ENCODE data around the gene PCDHA10.
"Not testable (repeated sequence)": the region's sequence is repeated elsewhere in the genome, so short reads cannot be mapped to it uniquely, and the experiment has no call there.

PCDHA10 gene

DNA sequence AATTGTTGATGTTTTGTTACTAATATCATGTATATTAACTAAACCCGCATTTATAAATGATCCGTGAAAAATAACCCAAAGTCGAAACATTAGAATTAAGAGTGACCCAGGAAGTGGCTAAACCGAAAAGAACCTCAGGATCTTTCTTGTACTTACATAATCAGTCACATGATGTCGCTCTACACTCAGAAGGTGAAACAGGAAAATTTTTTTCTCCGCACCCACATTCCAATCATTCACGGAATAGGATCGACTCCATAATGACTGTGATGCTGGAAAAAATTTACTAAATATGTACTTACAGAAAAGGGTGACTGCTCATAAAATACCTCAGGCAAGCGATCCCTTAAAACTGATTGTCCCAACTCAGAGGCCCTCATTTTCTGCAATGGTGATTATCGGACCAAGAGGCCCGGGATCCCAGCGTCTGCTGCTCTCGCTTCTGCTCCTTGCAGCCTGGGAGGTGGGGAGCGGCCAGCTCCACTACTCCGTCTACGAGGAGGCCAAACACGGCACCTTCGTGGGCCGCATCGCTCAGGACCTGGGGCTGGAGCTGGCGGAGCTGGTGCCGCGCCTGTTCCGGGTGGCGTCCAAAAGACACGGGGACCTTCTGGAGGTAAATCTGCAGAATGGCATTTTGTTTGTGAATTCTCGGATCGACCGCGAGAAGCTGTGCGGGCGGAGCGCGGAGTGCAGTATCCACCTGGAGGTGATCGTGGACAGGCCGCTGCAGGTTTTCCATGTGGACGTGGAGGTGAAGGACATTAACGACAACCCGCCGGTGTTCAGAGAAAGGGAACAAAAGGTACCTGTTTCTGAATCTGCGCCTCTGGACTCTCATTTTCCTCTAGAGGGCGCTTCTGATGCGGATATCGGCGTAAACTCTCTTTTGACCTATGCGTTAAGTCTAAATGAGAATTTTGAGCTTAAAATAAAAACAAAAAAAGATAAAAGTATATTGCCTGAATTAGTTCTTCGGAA is 19.7 kb downstream of the PCDHA10 start, which contains the start of gene PCDHA12:
Gene PCDHA12, plus strand, starts transcription at position 224 of the 981 bp plus-strand sequence. Its CDS starts 165 bp downstream, at position 389.
- H2BK12ac ChIP-seq (ENCODE audit: low read length in 2 of 2): no peak within 1 kb of the TSS
- 8% methylated on average over 39 of the region's 47 CpGs for WGBS

DNA sequence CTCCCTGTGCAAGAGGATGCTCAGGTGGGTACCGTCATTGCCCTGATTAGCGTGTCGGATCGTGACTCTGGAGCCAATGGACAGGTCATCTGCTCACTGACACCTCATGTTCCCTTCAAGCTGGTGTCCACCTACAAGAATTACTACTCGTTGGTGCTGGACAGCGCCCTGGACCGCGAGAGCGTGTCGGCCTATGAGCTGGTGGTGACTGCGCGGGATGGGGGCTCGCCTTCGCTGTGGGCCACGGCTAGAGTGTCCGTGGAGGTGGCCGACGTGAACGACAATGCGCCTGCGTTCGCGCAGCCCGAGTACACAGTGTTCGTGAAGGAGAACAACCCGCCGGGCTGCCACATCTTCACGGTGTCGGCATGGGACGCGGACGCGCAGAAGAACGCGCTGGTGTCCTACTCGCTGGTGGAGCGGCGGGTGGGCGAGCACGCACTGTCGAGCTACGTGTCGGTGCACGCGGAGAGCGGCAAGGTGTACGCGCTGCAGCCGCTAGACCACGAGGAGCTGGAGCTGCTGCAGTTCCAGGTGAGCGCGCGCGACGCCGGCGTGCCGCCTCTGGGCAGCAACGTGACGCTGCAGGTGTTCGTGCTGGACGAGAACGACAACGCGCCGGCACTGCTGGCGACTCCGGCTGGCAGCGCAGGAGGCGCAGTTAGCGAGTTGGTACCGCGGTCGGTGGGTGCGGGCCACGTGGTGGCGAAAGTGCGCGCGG is 21.0 kb downstream of the PCDHA10 start:
- WGBS: 98% methylated on average over 80 of the region's 80 CpGs
- not testable (repeated sequence) for H3K27me3 ChIP-seq (ENCODE audit: control insufficient read depth in 1 of 2, insufficient read depth in 1 of 2, low read length in 2 of 2); H2BK120ac ChIP-seq (ENCODE audit: low read depth, low read length); H2BK5ac ChIP-seq (ENCODE audit: low read depth, low read length, poor library complexity, severe bottlenecking); H3K4me2 ChIP-seq (ENCODE audit: low read length, poor library complexity, severe bottlenecking); H3K4me1 ChIP-seq (ENCODE audit: control insufficient read depth, insufficient read depth, low read depth, low read length); H4K8ac ChIP-seq (ENCODE audit: low read length); H3K4ac ChIP-seq (ENCODE audit: low read depth in 1 of 2, low read length in 2 of 2); H3K18ac ChIP-seq (ENCODE audit: low read depth in 1 of 2, low read length in 2 of 2); H3K4me3 ChIP-seq (ENCODE audit: insufficient read depth in 1 of 2, low read depth in 1 of 2, low read length in 2 of 2); DNase-seq; H3K9ac ChIP-seq (ENCODE audit: low read length); H2AK5ac ChIP-seq (ENCODE audit: low read length, severe bottlenecking); H2AFZ ChIP-seq (ENCODE audit: low read depth, low read length); H3K79me1 ChIP-seq (replicated peaks; ENCODE audit: low read length, poor library complexity, severe bottlenecking); H3K23ac ChIP-seq (ENCODE audit: low read length in 2 of 2); H3K27ac ChIP-seq (ENCODE audit: low read length, poor library complexity, severe bottlenecking); H2BK15ac ChIP-seq (ENCODE audit: low read depth, poor library complexity, severe bottlenecking); H4K91ac ChIP-seq (ENCODE audit: low read length); H3K14ac ChIP-seq (ENCODE audit: low read length in 2 of 2); H2BK12ac ChIP-seq (ENCODE audit: low read length in 2 of 2)
- Histone ChIP-seq H3K9me3 (ENCODE audit: control insufficient read depth, low read length) (peaks cover 51% of the 10 kb centered on the region), H3K36me3 (ENCODE audit: control insufficient read depth in 1 of 2, insufficient read depth in 2 of 2, low read depth in 1 of 2, low read length in 2 of 2) (peaks cover 0 to 12% of the 10 kb centered on the region in 2 experiments)

More for the DNA sequence above, 19.7 kb downstream of the PCDHA10 start, which contains the start of gene PCDHA12:
- Histone ChIP-seq H2BK15ac (ENCODE audit: low read depth, poor library complexity, severe bottlenecking) (no peak within 1 kb of the TSS), H4K91ac (ENCODE audit: low read length) (no peak within 1 kb of the TSS), H2AK5ac (ENCODE audit: low read length, severe bottlenecking) (no peak within 1 kb of the TSS), H3K14ac (ENCODE audit: low read length in 2 of 2) (no peak within 1 kb of the TSS), H3K9ac (ENCODE audit: low read length) (no peak within 1 kb of the TSS), H3K18ac (ENCODE audit: low read depth in 1 of 2, low read length in 2 of 2) (no peak within 1 kb of the TSS), H3K4me3 (ENCODE audit: insufficient read depth in 1 of 2, low read depth in 1 of 2, low read length in 2 of 2) (peak within 1 kb of the TSS in 1 of 2 experiments; percentile 55), H3K4me1 (ENCODE audit: control insufficient read depth, insufficient read depth, low read depth, low read length) (peaks cover 8% of the 10 kb centered on the region), H3K27me3 (ENCODE audit: control insufficient read depth in 1 of 2, insufficient read depth in 1 of 2, low read length in 2 of 2) (no peaks in the 10 kb centered on the region), H3K23ac (ENCODE audit: low read length in 2 of 2) (no peak within 1 kb of the TSS), H3K4ac (ENCODE audit: low read depth in 1 of 2, low read length in 2 of 2) (no peak within 1 kb of the TSS), H3K79me1 (replicated peaks; ENCODE audit: low read length, poor library complexity, severe bottlenecking) (peaks cover 3% of the 10 kb centered on the region), H3K9me3 (ENCODE audit: control insufficient read depth, low read length) (peaks cover 59% of the 10 kb centered on the region), H4K8ac (ENCODE audit: low read length) (no peak within 1 kb of the TSS), H3K4me2 (ENCODE audit: low read length, poor library complexity, severe bottlenecking) (peak within 1 kb of the TSS; percentile 64), H3K36me3 (ENCODE audit: control insufficient read depth in 1 of 2, insufficient read depth in 2 of 2, low read depth in 1 of 2, low read length in 2 of 2) (peaks cover 0 to 21% of the 10 kb centered on the region in 2 experiments), H2AFZ (ENCODE audit: low read depth, low read length) (no peak within 1 kb of the TSS), H2BK120ac (ENCODE audit: low read depth, low read length) (no peak within 1 kb of the TSS), H3K27ac (ENCODE audit: low read length, poor library complexity, severe bottlenecking) (peak within 1 kb of the TSS; percentile 60), H2BK5ac (ENCODE audit: low read depth, low read length, poor library complexity, severe bottlenecking) (no peak within 1 kb of the TSS)
- peak; percentile 75 for DNase-seq

DNA sequence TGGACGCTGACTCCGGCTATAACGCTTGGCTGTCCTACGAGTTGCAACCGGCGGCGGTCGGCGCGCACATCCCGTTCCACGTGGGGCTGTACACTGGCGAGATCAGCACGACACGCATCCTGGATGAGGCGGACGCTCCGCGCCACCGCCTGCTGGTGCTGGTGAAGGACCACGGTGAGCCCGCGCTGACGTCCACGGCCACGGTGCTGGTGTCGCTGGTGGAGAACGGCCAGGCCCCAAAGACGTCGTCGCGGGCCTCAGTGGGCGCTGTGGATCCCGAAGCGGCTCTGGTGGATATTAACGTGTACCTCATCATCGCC is 21.5 kb downstream of the PCDHA10 start:
- Histone ChIP-seq H3K23ac (ENCODE audit: low read length in 2 of 2) (no peak overlapping the region), H3K18ac (ENCODE audit: low read depth in 1 of 2, low read length in 2 of 2) (no peak overlapping the region), H2AFZ (ENCODE audit: low read depth, low read length) (no peak overlapping the region), H2AK5ac (ENCODE audit: low read length, severe bottlenecking) (no peak overlapping the region), H3K4me3 (ENCODE audit: insufficient read depth in 1 of 2, low read depth in 1 of 2, low read length in 2 of 2) (no peak overlapping the region), H3K36me3 (ENCODE audit: control insufficient read depth in 1 of 2, insufficient read depth in 2 of 2, low read depth in 1 of 2, low read length in 2 of 2) (peaks cover 0 to 15% of the 10 kb centered on the region in 2 experiments), H2BK15ac (ENCODE audit: low read depth, poor library complexity, severe bottlenecking) (no peak overlapping the region), H3K9me3 (ENCODE audit: control insufficient read depth, low read length) (peaks cover 50% of the 10 kb centered on the region), H2BK120ac (ENCODE audit: low read depth, low read length) (no peak overlapping the region), H3K9ac (ENCODE audit: low read length) (no peak overlapping the region), H3K27me3 (ENCODE audit: control insufficient read depth in 1 of 2, insufficient read depth in 1 of 2, low read length in 2 of 2) (no peaks in the 10 kb centered on the region), H3K4ac (ENCODE audit: low read depth in 1 of 2, low read length in 2 of 2) (no peak overlapping the region), H3K27ac (ENCODE audit: low read length, poor library complexity, severe bottlenecking) (no peak overlapping the region), H3K4me2 (ENCODE audit: low read length, poor library complexity, severe bottlenecking) (no peak overlapping the region), H3K14ac (ENCODE audit: low read length in 2 of 2) (no peak overlapping the region), H4K91ac (ENCODE audit: low read length) (peak overlapping the region; percentile 15), H4K8ac (ENCODE audit: low read length) (no peak overlapping the region), H2BK12ac (ENCODE audit: low read length in 2 of 2) (no peak overlapping the region), H3K79me1 (replicated peaks; ENCODE audit: low read length, poor library complexity, severe bottlenecking) (peaks cover 3% of the 10 kb centered on the region), H2BK5ac (ENCODE audit: low read depth, low read length, poor library complexity, severe bottlenecking) (no peak overlapping the region), H3K4me1 (ENCODE audit: control insufficient read depth, insufficient read depth, low read depth, low read length) (peaks cover 8% of the 10 kb centered on the region)
- DNase-seq: no peak
- 96% methylated on average over 37 of the region's 37 CpGs for WGBS

Measured in mesenchymal stem cell (in vitro differentiated cells and primary cell).